HEK293T (cell line): ENCODE data around the gene MAP3K1.

Experiments
- ARNT ChIP-seq: fragments of 450-650 bp; IDR thresholded peaks from 2 replicates; pipeline ENCODE4 v1.6.1; 2017; ENCODE audit warnings: mild to moderate bottlenecking
- BHLHE40 ChIP-seq: fragments of 450-650 bp; IDR thresholded peaks from 2 replicates; pipeline ENCODE4 v1.6.1; 2016; ENCODE audit warnings: mild to moderate bottlenecking, moderate library complexity, borderline replicate concordance
- CTBP1 ChIP-seq: fragments of 450-650 bp; IDR thresholded peaks from 2 replicates; pipeline ENCODE4 v1.6.1; 2016; ENCODE audit warnings: borderline replicate concordance
- ELF4 ChIP-seq: fragments of 450-650 bp; IDR thresholded peaks from 2 replicates; pipeline ENCODE4 v1.6.1; 2017; ENCODE audit warnings: antibody characterized with exemption
- FOXA1 ChIP-seq: fragments of 450-650 bp; IDR thresholded peaks from 2 replicates; pipeline ENCODE4 v1.6.1; 2016; ENCODE audit warnings: mild to moderate bottlenecking
- FOXK2 ChIP-seq: fragments of 450-650 bp; IDR thresholded peaks from 2 replicates; pipeline ENCODE4 v1.6.1; 2016; ENCODE audit warnings: mild to moderate bottlenecking
- FOXM1 ChIP-seq: fragments of 450-650 bp; IDR thresholded peaks from 2 replicates; pipeline ENCODE4 v1.6.1; 2017; ENCODE audit warnings: mild to moderate bottlenecking, borderline replicate concordance
- HDGF ChIP-seq: fragments of 450-650 bp; IDR thresholded peaks from 2 replicates; pipeline ENCODE4 v1.6.1; 2017; ENCODE audit warnings: antibody characterized with exemption, borderline replicate concordance
- NFRKB ChIP-seq: fragments of 450-650 bp; IDR thresholded peaks from 2 replicates; pipeline ENCODE4 v1.6.1; 2016; ENCODE audit warnings: mild to moderate bottlenecking, moderate library complexity
- PKNOX1 ChIP-seq: fragments of 450-650 bp; IDR thresholded peaks from 2 replicates; pipeline ENCODE4 v1.6.1; 2016
- SP1 ChIP-seq: fragments of 450-650 bp; IDR thresholded peaks from 2 replicates; pipeline ENCODE4 v1.6.1; 2017
- SUZ12 ChIP-seq: fragments of 450-650 bp; IDR thresholded peaks from 2 replicates; pipeline ENCODE4 v1.6.1; 2016; ENCODE audit warnings: mild to moderate bottlenecking
- TARDBP ChIP-seq: fragments of 450-650 bp; IDR thresholded peaks from 2 replicates; pipeline ENCODE4 v1.6.1; 2016
- ZNF384 ChIP-seq: fragments of 450-650 bp; IDR thresholded peaks from 2 replicates; pipeline ENCODE4 v1.6.1; 2016

DNA sequence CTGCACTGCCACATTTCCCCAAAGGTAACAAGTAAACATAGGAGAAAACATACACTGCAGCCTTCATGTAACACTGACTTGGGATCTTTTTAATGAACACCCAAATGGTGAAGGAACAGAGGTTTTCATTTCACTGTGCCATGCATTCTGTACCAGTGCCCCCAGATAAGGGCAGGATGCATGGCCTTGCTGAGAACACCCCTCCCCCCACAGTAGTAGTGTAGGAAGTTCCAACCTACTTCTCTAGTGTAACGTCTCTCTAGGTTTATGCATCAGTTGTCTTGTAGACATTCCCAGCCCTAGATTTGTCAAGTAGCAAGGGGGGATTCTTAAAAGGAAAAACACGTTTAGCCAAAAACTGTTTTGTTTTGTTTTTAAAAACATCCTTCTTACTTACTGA lies 29.9 kb downstream of the MAP3K1 start:
- TF ChIP-seq HDGF (no peak), FOXM1 (no peak), SP1 (no peak), NFRKB (no peak), TARDBP (no peak), FOXK2 (no peak), ELF4 (no peak), CTBP1 (no peak), SUZ12 (no peak), ZNF384 (no peak), ARNT (no peak), FOXA1 (no peak), BHLHE40 (no peak), PKNOX1 (no peak)
